UCSD-AML1 (cell line): ENCODE data around the gene DPYSL4.

ENCODE experiments used
- DNase-seq: peaks from one replicate; lab custom pipeline; 2025; ENCODE audit not compliant: unreplicated experiment; lab: John Stamatoyannopoulos, UW

Gene DPYSL4

GRCh38 chr10:132193907-132194552, 7.3 kb downstream of the DPYSL4 start:
- peak; percentile 47 for DNase-seq

GRCh38 chr10:132194726-132195125, 8.0 kb downstream of the DPYSL4 start:
- no peak for DNase-seq

GRCh38 chr10:132195366-132196075, 8.8 kb downstream of the DPYSL4 start:
- DNase-seq = no peak

GRCh38 chr10:132196178-132197113, 9.7 kb downstream of the DPYSL4 start:
- no peak for DNase-seq

- DNase-seq = no peak
Measured at GRCh38 chr10:132197271-132198067, 10.7 kb downstream of the DPYSL4 start.

- DNase-seq = no peak
Measured at GRCh38 chr10:132198068-132198370, 11.3 kb downstream of the DPYSL4 start.

GRCh38 chr10:132198381-132199181, 11.8 kb downstream of the DPYSL4 start:
- DNase-seq = no peak

- DNase-seq = no peak
Measured at GRCh38 chr10:132199268-132199853, 12.6 kb downstream of the DPYSL4 start.

GRCh38 chr10:132199854-132200311, 13.1 kb downstream of the DPYSL4 start:
- no peak for DNase-seq

- no peak for DNase-seq
Measured at GRCh38 chr10:132200344-132201110, 13.8 kb downstream of the DPYSL4 start.

- DNase-seq = no peak
Measured at GRCh38 chr10:132201111-132201969, 14.6 kb downstream of the DPYSL4 start.

GRCh38 chr10:132202070-132202970, 15.6 kb downstream of the DPYSL4 start:
- DNase-seq = no peak

GRCh38 chr10:132203256-132204077, 16.7 kb downstream of the DPYSL4 start:
- DNase-seq = no peak

GRCh38 chr10:132204078-132204780, 17.5 kb downstream of the DPYSL4 start:
- DNase-seq = no peak

GRCh38 chr10:132204781-132205473, 18.2 kb downstream of the DPYSL4 start:
- no peak for DNase-seq
